GM18508 (cell line): ENCODE measurements around the gene LRRFIP2.
"Not testable (repeated sequence)": the region's sequence is repeated elsewhere in the genome, so short reads cannot be mapped to it uniquely, and the experiment has no call there.

Source experiments
- ATAC-seq: cut with Tn5 transposase; IDR thresholded peaks from one replicate; pipeline ENCODE4 v1.9.1; 2021; ENCODE audit warnings: moderate number of reproducible peaks; ENCODE audit not compliant: insufficient read depth, unreplicated experiment

Gene LRRFIP2

GRCh38 chr3:37148208-37148607, 26.2 kb downstream of the LRRFIP2 start:
- no peak for ATAC-seq

- ATAC-seq, result no peak
Measured at GRCh38 chr3:37147666-37148065, 26.7 kb downstream of the LRRFIP2 start.

DNA sequence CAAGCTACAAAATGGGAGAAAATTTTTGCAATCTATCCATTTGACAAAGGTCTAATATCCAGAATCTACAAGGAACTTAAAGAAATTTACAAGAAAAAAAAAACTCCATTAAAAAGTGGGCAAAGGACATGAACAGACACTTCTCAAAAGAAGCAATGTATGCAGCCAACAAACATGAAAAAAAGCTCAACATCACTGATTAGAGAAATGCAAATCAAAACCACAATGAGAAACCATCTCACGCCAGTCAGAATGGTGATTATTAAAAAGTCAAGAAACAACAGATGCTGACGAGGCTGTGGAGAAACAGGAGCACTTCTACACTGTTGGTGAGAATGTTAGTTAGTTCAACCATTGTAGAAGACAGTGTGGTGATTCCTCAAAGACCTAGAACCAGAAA, 27.5 kb downstream of the LRRFIP2 start:
- not testable (repeated sequence) for ATAC-seq

- no peak for ATAC-seq
Measured at GRCh38 chr3:37145611-37146010, 28.8 kb downstream of the LRRFIP2 start.

GRCh38 chr3:37144806-37145205, 29.6 kb downstream of the LRRFIP2 start:
- ATAC-seq, result no peak

DNA sequence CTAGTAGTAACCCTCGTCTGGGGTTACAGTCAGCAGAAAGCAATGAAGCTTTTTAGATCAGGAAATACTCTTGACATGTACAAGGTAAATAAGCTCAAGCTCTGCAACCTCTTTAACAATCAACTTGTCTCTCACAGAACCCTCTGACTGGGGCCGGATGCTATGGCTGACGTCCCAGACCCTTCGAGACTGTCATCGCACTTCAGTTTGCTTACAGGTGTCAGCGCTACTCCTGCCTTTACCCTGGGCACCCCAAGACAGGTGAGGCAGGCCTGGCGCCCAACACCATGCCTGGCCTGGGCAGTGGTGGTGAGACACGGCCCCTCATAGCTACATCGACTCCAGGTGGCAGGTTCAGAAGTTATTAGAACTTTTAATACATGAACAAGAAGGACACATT, 30.6 kb downstream of the LRRFIP2 start:
- ATAC-seq, result no peak

- no peak for ATAC-seq
Measured at GRCh38 chr3:37141676-37142075, 32.7 kb downstream of the LRRFIP2 start.

DNA sequence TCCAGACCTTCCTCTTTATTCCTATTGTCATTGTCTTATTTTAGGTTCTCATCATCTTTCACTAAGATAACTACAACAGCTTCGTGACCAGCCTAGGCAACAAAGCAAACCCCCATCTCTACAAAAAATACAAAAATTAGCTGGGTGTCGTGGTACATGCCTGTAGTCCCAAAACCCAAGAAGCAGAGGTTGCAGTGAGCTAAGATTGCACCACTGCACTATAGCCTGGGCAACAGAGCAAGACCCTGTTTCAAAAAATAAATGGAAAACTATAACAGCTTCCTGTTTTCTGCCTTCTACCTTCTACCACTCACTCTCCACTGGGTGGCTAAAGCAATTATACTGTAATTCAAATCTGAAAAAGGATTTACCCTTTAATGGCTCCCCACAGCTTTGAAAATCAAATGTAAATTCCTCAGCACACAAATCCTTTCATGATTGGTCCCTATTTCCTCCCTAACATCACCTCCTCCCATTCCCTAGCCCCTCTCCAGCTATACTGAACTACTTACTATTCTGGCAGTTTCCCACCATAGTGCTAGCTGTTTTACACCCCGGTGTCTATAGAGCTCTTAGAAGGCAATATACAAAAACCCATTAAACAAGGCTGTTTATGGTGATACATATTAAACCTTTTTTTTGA, 33.4 kb downstream of the LRRFIP2 start:
- no peak for ATAC-seq

DNA sequence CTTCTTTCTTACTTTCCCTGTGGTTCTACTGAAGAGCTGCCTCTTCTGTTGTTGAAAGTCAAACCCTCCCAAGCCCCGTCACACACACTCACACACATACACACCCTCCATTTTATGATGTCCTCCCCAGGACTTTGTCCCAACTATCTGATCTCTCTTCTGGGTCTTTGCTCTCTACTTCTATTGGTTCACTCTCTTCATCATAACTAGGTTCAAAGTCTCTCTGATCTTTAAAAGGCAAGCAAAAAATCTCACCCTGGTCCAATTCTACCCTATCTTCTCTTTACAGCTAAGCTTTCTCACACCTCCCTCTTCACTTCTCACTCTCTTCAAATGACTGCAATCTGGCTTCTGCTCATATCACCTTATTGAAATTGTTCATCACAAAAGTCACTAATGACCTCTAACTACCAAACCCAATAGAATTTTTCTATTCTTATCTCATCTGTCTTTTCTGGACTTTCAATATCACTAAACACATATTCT, 34.8 kb downstream of the LRRFIP2 start:
- no peak for ATAC-seq

GRCh38 chr3:37138816-37139215, 35.6 kb downstream of the LRRFIP2 start:
- ATAC-seq, result no peak

- no peak for ATAC-seq
Measured at GRCh38 chr3:37137516-37137915, 36.9 kb downstream of the LRRFIP2 start.

DNA sequence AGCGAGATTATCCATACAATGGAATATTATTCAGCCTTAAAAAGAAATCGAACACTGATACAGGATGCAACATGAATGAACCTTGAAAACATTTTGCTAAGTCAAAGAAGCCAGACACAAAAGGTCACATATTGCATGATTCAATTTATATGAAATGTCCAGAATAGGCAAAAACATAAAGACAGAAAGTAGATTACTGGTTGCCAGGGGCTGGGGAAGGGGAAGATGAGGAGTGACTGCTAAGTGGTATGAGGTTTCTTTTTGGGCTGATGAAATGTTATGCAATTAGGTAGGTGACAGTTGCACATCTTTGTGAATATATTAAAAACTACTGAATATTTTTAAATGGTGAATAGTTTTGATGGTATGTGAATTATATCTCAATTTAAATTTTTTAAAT, 38.3 kb downstream of the LRRFIP2 start:
- ATAC-seq, result no peak

GRCh38 chr3:37135561-37135960, 38.8 kb downstream of the LRRFIP2 start:
- ATAC-seq, result no peak

GRCh38 chr3:37132334-37132733, 42.0 kb downstream of the LRRFIP2 start:
- no peak for ATAC-seq

DNA sequence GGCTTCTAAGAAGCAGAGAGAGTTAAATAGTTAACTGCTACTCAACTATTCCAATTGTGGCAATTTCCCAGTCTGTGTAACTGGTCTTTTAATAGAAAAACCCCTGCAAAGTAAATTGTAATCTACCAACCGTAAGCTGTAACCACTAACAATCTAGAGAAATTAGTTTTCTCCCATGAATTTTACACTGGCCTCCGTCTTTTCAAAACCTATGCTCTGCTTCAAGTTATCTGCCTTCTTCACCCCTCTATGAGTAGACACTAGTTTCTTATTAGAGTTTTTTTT, 42.6 kb downstream of the LRRFIP2 start:
- no peak for ATAC-seq

- ATAC-seq, result no peak
Measured at GRCh38 chr3:37130984-37131859, 43.2 kb downstream of the LRRFIP2 start.

GRCh38 chr3:37130448-37130847, 43.9 kb downstream of the LRRFIP2 start:
- no peak for ATAC-seq

DNA sequence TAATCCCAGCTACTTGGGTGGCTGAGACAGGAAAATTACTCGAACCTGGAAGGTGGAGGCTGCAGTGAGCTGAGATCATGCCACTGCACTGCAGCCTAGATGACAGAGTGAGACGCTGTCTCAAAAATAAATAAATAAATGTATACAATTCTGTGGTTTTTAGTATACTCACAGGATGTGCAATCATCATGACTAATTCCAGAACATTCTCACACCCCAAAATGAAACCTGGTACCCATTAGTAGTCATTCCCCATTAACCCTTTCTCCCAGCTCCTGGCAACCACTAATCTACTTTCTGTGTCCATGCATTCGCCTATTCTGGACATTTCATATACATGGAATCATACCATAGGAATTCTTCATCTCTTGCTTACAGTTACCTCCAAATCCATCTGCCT, 44.5 kb downstream of the LRRFIP2 start:
- ATAC-seq, result no peak

- no peak for ATAC-seq
Measured at GRCh38 chr3:37127340-37127739, 47.0 kb downstream of the LRRFIP2 start.

- no peak for ATAC-seq
Measured at GRCh38 chr3:37126856-37127255, 47.5 kb downstream of the LRRFIP2 start.

DNA sequence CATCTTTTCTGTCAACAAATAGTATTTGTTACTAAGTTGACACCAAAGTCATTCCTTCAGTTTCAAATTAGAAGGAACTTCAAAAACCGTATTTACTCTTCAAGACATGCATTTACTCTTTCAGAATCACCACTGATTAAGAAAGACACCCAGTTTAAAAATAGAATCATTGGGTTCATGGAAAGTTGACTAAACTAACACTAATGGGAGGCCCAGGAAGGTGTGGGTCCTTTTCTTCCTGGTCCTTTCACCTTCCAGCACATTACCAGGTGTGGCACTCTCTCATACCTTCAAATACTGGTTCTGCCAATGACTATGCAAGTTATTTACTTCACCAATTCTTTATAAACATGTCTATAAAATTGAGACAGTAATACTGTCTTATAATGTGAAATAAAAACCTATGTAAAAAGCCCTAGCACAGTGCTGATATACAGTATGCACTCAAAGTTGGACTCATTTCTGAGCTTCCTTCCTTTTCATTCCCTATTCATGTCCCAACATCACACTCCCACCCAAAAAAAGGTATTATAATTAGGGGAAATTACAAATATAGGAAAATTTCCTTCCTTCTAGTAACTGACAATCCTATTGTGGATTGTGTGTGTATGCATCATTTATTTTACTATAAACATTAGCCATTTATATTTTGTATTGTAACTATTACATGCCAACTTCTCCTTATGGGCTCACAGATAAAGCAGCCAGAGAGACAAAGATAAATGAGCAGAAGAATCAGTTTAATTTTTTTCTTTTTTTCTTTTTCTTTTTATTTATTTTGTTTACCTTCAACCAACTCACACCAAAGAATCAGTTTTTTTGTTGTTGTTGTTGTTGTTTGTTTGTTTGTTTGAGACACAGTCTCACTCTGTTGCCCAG, 48.9 kb downstream of the LRRFIP2 start:
- ATAC-seq, result no peak
